MCF 10A (cell line): ENCODE results near the gene PLEKHA6. TPM values are rescaled to one million over a fixed set of nuclear protein-coding genes. Genes with fewer than 3 reads are reported as not detected.
A peak's percentile ranks its signal among the peaks of the same experiment; 100 is the strongest.

Experiments used
- BruUV-seq: library from RNA; stranded (reverse); fragments of 400-500 nt; replicated peaks from 2 replicates; lab custom pipeline; 2021; lab: Mats Ljungman, UMichigan
- CTCF ChIA-PET: fragments of 300-600 bp; sonication (Branson Sonifier 250); formaldehyde crosslinking; extraction: SDS; loops from one replicate; lab custom pipeline; 2021; ENCODE audit warnings: antibody characterized with exemption, inconsistent platforms; lab: Yijun Ruan, JAX
- POLR2A ChIA-PET: fragments of 300-600, 350-650 bp; sonication (Branson Sonifier 250); formaldehyde crosslinking; extraction: SDS; loops from one replicate; lab custom pipeline; 2020; ENCODE audit warnings: antibody characterized with exemption, inconsistent platforms; lab: Yijun Ruan, JAX
- DNase-seq: peaks from one replicate; pipeline ENCODE4 v3.0.0-alpha.2; 2018; ENCODE audit not compliant: unreplicated experiment
- H3K27ac Mint-ChIP-seq: one replicate; pipeline ENCODE4 v1.8.0; 2022; ENCODE audit warnings: mild to moderate bottlenecking, low read depth, mixed read lengths; ENCODE audit not compliant: unreplicated experiment
- H3K27me3 Mint-ChIP-seq: one replicate; pipeline ENCODE4 v1.8.0; 2022; ENCODE audit warnings: mixed read lengths; ENCODE audit not compliant: insufficient read depth, unreplicated experiment
- H3K36me3 Mint-ChIP-seq: one replicate; pipeline ENCODE4 v1.8.0; 2022; ENCODE audit warnings: mild to moderate bottlenecking, moderate library complexity, mixed read lengths; ENCODE audit not compliant: insufficient read depth, unreplicated experiment
- H3K4me1 Mint-ChIP-seq: one replicate; pipeline ENCODE4 v1.8.0; 2022; ENCODE audit warnings: mixed read lengths; ENCODE audit not compliant: insufficient read depth, unreplicated experiment
- H3K4me3 Mint-ChIP-seq: one replicate; pipeline ENCODE4 v1.8.0; 2022; ENCODE audit warnings: mild to moderate bottlenecking, moderate library complexity, mixed read lengths; ENCODE audit not compliant: unreplicated experiment
- H3K9me3 Mint-ChIP-seq: one replicate; pipeline ENCODE4 v1.8.0; 2022; ENCODE audit warnings: mixed read lengths; ENCODE audit not compliant: unreplicated experiment
- CTCF ChIP-seq: fragments of 200-600 bp; IDR thresholded peaks from one replicate; pipeline ENCODE4 v1.8.0; 2022; ENCODE audit warnings: antibody characterized with exemption, mild to moderate bottlenecking; ENCODE audit not compliant: unreplicated experiment
- intact Hi-C: fragments of 100-400 bp; cut with micrococcal nuclease; formaldehyde crosslinking; loops from 2 replicates; pipeline ENCODE4 v1.14.1; 2022
- total RNA-seq: library from RNA; stranded (reverse); gene quantifications from 2 replicates; pipeline ENCODE4 v1.2.3, GENCODE V29; 2022

The PLEKHA6 gene
- total RNA-seq, 1 experiment from 2014 or later: 75.9 TPM

DNA sequence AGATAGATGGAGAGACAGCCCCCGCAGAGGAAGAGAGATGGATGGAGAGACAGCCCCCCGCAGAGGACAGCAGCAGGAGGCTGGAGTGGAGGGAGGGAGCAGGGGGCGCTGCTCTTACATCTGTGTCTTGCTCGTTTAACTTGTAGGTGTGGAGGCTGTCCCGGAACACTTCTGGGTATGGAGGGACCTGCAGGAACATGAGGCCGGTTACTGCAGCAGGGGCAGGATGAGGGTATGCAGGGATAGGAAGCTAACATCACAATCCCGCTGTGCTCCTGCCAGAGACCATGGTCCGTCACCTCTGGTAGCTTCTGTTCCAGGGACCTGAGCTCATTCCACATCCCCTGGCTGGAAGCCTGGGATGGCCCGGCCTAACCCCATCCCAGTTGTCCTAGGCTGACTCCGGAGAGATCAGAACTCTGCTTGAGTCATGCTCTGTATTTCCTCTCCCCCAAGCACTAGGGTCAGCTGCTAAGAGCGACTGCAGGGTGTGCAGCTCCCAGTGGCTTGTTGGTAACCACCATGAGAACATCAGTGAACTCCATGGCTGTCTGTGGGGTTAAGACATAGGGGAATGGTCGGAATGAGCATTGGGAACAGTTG is 109.2 kb downstream of the PLEKHA6 start:
- POLR2A ChIA-PET: interaction anchor here (1.0 to 1.1 kb wide), 2 partner anchors 10 to 83 kb away, joined by 3 read pairs; no protein-coding TSS in a partner anchor
- DNase-seq: no peak
- no TSS peak for BruUV-seq
- CTCF ChIA-PET: interaction anchor here (0.5 to 1.2 kb wide), 4 partner anchors 89 to 425 kb away, joined by 3 to 5 read pairs (median 4); no protein-coding TSS in a partner anchor
- Mint-ChIP-seq H3K4me1 (peaks cover 4% of the 10 kb centered on the region), H3K36me3 (peaks cover 80% of the 10 kb centered on the region), H3K9me3 (no peaks in the 10 kb centered on the region), H3K4me3 (no peak overlapping the region), H3K27ac (no peak overlapping the region), H3K27me3 (no peaks in the 10 kb centered on the region)
- TF ChIP-seq CTCF: no peak
- intact Hi-C loops: no loop called here

DNA sequence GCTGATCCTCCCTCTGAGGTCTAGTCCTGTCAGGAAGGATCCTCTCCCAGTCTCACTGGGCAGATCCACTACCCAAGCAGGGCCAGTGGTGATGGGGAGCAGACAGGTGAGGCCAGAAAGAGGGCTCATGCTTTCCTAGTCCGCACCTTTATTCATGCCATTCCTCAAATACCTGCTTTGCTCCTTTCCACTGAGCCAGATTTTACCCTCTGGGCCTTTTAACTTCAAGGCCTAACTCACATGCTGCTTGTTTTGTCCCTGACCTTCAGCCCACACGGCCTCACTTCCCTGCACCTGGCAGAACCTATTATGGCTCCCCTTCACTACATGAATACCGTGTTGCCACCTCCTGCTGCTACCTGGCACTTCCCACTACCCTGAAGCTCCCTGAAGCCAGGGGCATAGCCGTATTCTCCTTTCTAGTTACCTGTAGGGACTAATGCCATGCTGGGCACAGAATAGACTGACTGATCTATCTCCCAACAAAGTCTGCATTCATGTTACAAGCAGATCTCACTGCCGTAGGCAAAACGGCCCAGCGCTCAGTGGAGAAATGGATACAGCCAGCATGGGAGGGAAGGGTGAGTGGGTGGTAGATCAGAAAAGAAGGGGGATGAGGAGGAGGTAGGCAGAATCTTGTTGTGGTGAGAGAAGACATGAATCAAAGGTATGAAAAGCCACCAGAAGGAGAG is 109.8 kb downstream of the PLEKHA6 start:
- TF ChIP-seq CTCF: no peak
- Mint-ChIP-seq H3K4me1 (no peaks in the 10 kb centered on the region), H3K36me3 (peaks cover 82% of the 10 kb centered on the region), H3K27ac (no peak overlapping the region), H3K4me3 (no peak overlapping the region), H3K9me3 (no peaks in the 10 kb centered on the region), H3K27me3 (no peaks in the 10 kb centered on the region)
- no peak for DNase-seq
- BruUV-seq: no TSS peak
- ChIA-PET CTCF (interaction anchor here (0.5 to 1.7 kb wide), 4 partner anchors 43 to 424 kb away, joined by 3 to 9 read pairs (median 4); no protein-coding TSS in a partner anchor), POLR2A (interaction anchor here (1.0 to 1.1 kb wide), 2 partner anchors 9 to 82 kb away, joined by 3 read pairs; no protein-coding TSS in a partner anchor)
- intact Hi-C loops: no loop called here

DNA sequence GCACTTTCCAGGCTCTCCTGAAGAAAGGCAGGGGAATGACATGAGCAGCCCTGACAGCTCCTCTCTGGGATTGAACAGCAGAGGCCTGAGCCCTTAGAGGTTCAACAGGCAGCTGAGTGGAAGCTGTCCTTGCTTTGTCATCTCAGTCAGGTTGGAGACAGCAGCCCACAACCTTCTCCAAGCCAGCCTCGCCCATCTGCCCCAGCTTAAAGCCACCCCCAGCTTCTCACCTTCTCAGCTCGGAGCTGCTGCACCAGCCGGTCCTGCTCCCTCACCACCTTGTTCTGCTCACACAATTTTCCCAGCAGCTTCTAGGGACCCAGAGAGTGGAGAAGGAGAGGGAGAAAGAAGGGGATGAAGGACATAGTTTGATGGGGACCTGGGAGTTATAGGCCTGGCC is 110.8 kb downstream of the PLEKHA6 start:
- no peak for TF ChIP-seq CTCF
- Mint-ChIP-seq H3K27me3 (no peaks in the 10 kb centered on the region), H3K36me3 (peaks cover 86% of the 10 kb centered on the region), H3K27ac (no peak overlapping the region), H3K4me1 (no peaks in the 10 kb centered on the region), H3K4me3 (no peak overlapping the region), H3K9me3 (no peaks in the 10 kb centered on the region)
- ChIA-PET POLR2A (interaction anchor here (1.3 to 1.5 kb wide), 2 partner anchors 9 to 40 kb away, joined by 3 to 4 read pairs; no protein-coding TSS in a partner anchor), CTCF (interaction anchor here (0.8 to 4.1 kb wide), 4 partner anchors 10 to 115 kb away, joined by 3 to 23 read pairs (median 6); no protein-coding TSS in a partner anchor)
- BruUV-seq: no TSS peak
- DNase-seq: no peak
- intact Hi-C loops: no loop called here

- DNase-seq: no peak
- intact Hi-C loops: no loop called here
- no TSS peak for BruUV-seq
- ChIA-PET CTCF (interaction anchor here (0.6 to 4.1 kb wide), 6 partner anchors 11 to 222 kb away, joined by 3 to 23 read pairs (median 6); no protein-coding TSS in a partner anchor), POLR2A (interaction anchor here (0.8 to 1.4 kb wide), 2 partner anchors 95 to 254 kb away, joined by 3 to 4 read pairs; no protein-coding TSS in a partner anchor)
- H3K27me3 Mint-ChIP-seq: no peaks in the 10 kb centered on the region
- TF ChIP-seq CTCF: no peak
- no peak overlapping the region for H3K4me3 Mint-ChIP-seq
- peaks cover 86% of the 10 kb centered on the region for H3K36me3 Mint-ChIP-seq
- H3K4me1 Mint-ChIP-seq: no peaks in the 10 kb centered on the region
- H3K27ac Mint-ChIP-seq: peak overlapping the region; percentile 52
- H3K9me3 Mint-ChIP-seq: no peaks in the 10 kb centered on the region
These were observed 112.9 kb downstream of the PLEKHA6 start for GRCh38 chr1:204246876-204247275.
